Lung (tissue), 12 donors: ENCODE data around the gene SHISAL2A. TPM values are rescaled to one million over a fixed set of nuclear protein-coding genes. Genes with fewer than 3 reads are reported as not detected.

ENCODE experiments used
- ATAC-seq: fragments of 200-7000 bp; cut with Tn5 transposase; one replicate; pipeline ENCODE4 v1.9.1; 2020; ENCODE audit warnings: moderate number of reproducible peaks; ENCODE audit not compliant: insufficient read depth, low FRiP score
- DNase-seq, 3 donors: peaks; one replicate each; pipeline ENCODE4 v3.0.0-alpha.2; 2013 to 2017
- H3K27ac ChIP-seq, 2 donors: one replicate each; pipeline ENCODE4 v1.5.1; 2013; ENCODE audit warnings: mild to moderate bottlenecking in 2 of 2, moderate library complexity in 2 of 2, control low read depth in 1 of 2, inconsistent platforms in 1 of 2, low read depth in 1 of 2, low read length in 1 of 2
- H3K27me3 ChIP-seq, 3 donors: one replicate each; pipeline ENCODE4 v1.5.1; 2013; ENCODE audit warnings: low read length in 2 of 3; ENCODE audit not compliant: control insufficient read depth in 3 of 3, insufficient read depth in 3 of 3
- H3K36me3 ChIP-seq, 4 donors: one replicate each; pipeline ENCODE4 v1.5.1; 2013; ENCODE audit warnings: low read length in 4 of 4, mild to moderate bottlenecking in 1 of 4, moderate library complexity in 1 of 4; ENCODE audit not compliant: control insufficient read depth in 4 of 4, insufficient read depth in 4 of 4
- H3K4me1 ChIP-seq, 5 donors: one replicate each; pipeline ENCODE4 v1.5.1; 2013; ENCODE audit warnings: low read length in 5 of 5, mild to moderate bottlenecking in 2 of 5, moderate library complexity in 1 of 5; ENCODE audit not compliant: control insufficient read depth in 5 of 5, insufficient read depth in 5 of 5
- H3K4me3 ChIP-seq: one replicate; pipeline ENCODE4 v1.5.1; 2013; ENCODE audit warnings: mild to moderate bottlenecking, control low read depth, moderate library complexity
- H3K9ac ChIP-seq, 2 donors: one replicate each; pipeline ENCODE4 v1.5.1; 2013; ENCODE audit warnings: low read length in 2 of 2, control low read depth in 1 of 2; ENCODE audit not compliant: insufficient read depth in 1 of 2
- H3K9me3 ChIP-seq, 4 donors: one replicate each; pipeline ENCODE4 v1.5.1; 2013; ENCODE audit warnings: low read length in 3 of 4, mild to moderate bottlenecking in 1 of 4, moderate library complexity in 1 of 4; ENCODE audit not compliant: control insufficient read depth in 4 of 4, insufficient read depth in 3 of 4
- WGBS, 2 donors: extraction: QIAGEN DNeasy Blood & Tissue Kit; methylation state at CpG; one replicate each; pipeline ENCODE4 v1.1.7; 2013; 5-methylcytosine and 5-hydroxymethylcytosine counted together
- polyA plus RNA-seq, 2 donors: library from polyadenylated mRNA; stranded (reverse); fragments of 200-250 nt; gene quantifications; one replicate each; pipeline ENCODE4 v1.2.1, GENCODE V29; 2013
- total RNA-seq, 2 donors: library from RNA; depleted of rRNA in 1 of 2; stranded (reverse); fragments of >200 nt in 1 of 2; gene quantifications; one replicate each; pipeline ENCODE4 v1.2.1, GENCODE V29; 2014 to 2021
- TF ChIP-seq, protein P1 (sequence below): IDR thresholded peaks from 2 replicates; pipeline ENCODE4 v1.5.1; 2012; ENCODE audit warnings: mild to moderate bottlenecking; ENCODE audit errors: control extremely low read depth, extremely low read depth
- donor health status: control.
- donor health status: control.
- donor health status: Bipolar disorder and iron deficiency.
- donor health status: healthy.
- donor health status: DM: yes; HTN: yes; CAD: no.

The SHISAL2A gene
- total and polyA plus RNA-seq, 4 donors: 0.79 to 2.6 (median 2.0) TPM

DNA sequence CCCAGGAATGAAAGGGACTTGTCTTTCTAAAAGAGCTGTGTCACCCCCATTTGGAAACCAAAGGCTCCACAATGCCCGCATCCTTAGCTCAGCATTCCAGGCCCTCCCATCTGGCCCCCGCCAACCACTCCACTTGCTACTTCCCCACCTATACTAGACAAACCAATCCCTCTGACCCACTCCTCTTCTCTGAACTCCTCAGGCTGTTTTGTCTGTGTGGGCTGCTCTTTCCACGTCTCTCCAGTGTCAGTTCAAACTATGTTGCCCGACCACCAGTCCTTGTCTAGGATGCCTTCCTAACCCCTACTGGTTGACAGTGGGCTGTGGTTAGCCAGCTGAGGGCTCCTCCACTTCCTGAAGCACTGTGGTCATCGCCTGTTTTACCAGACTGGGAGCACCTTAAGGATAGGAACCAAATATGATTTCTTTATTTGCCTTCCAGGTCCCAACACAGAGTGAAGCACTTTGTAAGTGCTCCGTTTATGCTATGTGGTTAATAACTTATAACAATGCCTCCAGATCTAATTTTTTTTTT lies 73.2 kb downstream of the SHISAL2A start:
- Histone ChIP-seq H3K9ac (no peak overlapping the region), H3K27ac (no peak overlapping the region), H3K9me3 (no peaks in the 10 kb centered on the region), H3K4me1 (peaks cover 0 to 3% (median 0%) of the 10 kb centered on the region in 5 donors), H3K27me3 (no peaks in the 10 kb centered on the region), H3K36me3 (no peaks in the 10 kb centered on the region), H3K4me3 (no peak overlapping the region)
- 56% methylated on average over 5 to 6 of the region's 6 CpGs for WGBS, 2 donors
- TF ChIP-seq, protein P1, sequence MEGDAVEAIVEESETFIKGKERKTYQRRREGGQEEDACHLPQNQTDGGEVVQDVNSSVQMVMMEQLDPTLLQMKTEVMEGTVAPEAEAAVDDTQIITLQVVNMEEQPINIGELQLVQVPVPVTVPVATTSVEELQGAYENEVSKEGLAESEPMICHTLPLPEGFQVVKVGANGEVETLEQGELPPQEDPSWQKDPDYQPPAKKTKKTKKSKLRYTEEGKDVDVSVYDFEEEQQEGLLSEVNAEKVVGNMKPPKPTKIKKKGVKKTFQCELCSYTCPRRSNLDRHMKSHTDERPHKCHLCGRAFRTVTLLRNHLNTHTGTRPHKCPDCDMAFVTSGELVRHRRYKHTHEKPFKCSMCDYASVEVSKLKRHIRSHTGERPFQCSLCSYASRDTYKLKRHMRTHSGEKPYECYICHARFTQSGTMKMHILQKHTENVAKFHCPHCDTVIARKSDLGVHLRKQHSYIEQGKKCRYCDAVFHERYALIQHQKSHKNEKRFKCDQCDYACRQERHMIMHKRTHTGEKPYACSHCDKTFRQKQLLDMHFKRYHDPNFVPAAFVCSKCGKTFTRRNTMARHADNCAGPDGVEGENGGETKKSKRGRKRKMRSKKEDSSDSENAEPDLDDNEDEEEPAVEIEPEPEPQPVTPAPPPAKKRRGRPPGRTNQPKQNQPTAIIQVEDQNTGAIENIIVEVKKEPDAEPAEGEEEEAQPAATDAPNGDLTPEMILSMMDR: no peak
- ATAC-seq (no peak), DNase-seq (no peak)

Other genes with a start within 250 kb of the SHISAL2A start
- gene ORC1, start 228.7 kb upstream of the SHISAL2A start, total RNA-seq: 1 to 10 TPM; 2.3 to 2.5 TPM
- gene ORC1, start 228.7 kb upstream of the SHISAL2A start, polyA plus RNA-seq: 1 to 10 TPM in 1 of 2 donors, under 1 TPM in 1; 0.59 to 1.1 TPM
- 10 to 100 TPM; 31.4 to 37.9 TPM for gene PRPF38A, start 228.6 kb upstream of the SHISAL2A start, total RNA-seq
- 10 to 100 TPM; 13.6 to 23.8 TPM for gene PRPF38A, start 228.6 kb upstream of the SHISAL2A start, polyA plus RNA-seq
- 100 to 1,000 TPM in 1 of 2 donors, 10 to 100 TPM in 1; 37.2 to 142 TPM for gene TUT4, start 80.1 kb upstream of the SHISAL2A start, total RNA-seq
- 10 to 100 TPM; 16.4 to 19.9 TPM for gene TUT4, start 80.1 kb upstream of the SHISAL2A start, polyA plus RNA-seq
- 10 to 100 TPM in 1 of 2 donors, 1 to 10 TPM in 1; 7.3 to 61.4 TPM for gene GPX7, start 30.8 kb upstream of the SHISAL2A start, total RNA-seq
- 10 to 100 TPM; 11.5 to 12.7 TPM for gene GPX7, start 30.8 kb upstream of the SHISAL2A start, polyA plus RNA-seq
- 10 to 100 TPM in 1 of 2 donors, 1 to 10 TPM in 1; 4.8 to 20.4 TPM for gene COA7, start 65.2 kb downstream of the SHISAL2A start, total RNA-seq
- gene COA7, start 65.2 kb downstream of the SHISAL2A start, polyA plus RNA-seq: 10 to 100 TPM in 1 of 2 donors, 1 to 10 TPM in 1; 4.9 to 12.1 TPM
- gene ZYG11B, start 93.3 kb downstream of the SHISAL2A start, total RNA-seq: 10 to 100 TPM; 26.8 to 39.0 TPM
- gene ZYG11B, start 93.3 kb downstream of the SHISAL2A start, polyA plus RNA-seq: 1 to 10 TPM; 5.7 to 6.9 TPM
- gene ZYG11A, start 209.6 kb downstream of the SHISAL2A start, total RNA-seq: under 1 TPM; 0.15 to 0.20 TPM
- gene ZYG11A, start 209.6 kb downstream of the SHISAL2A start, polyA plus RNA-seq: under 1 TPM in 1 of 2 donors, not detected in 1; 0.01 TPM